ENCODE measurements around the gene KCNK1. TPM values are rescaled to one million over a fixed set of nuclear protein-coding genes. Genes with fewer than 3 reads are reported as not detected.
A peak's percentile ranks its signal among the peaks of the same experiment; 100 is the strongest.

KCNK1 gene
- total and polyA plus RNA-seq, 4 donors = 10.5 to 13.2 (median 12.0) TPM

- peaks cover 3% of the 10 kb centered on the region for H3K36me3 ChIP-seq (ENCODE audit: control insufficient read depth, insufficient read depth, low read length)
- H3K4me3 ChIP-seq (ENCODE audit: low read depth, low read length) = no peak overlapping the region
- no peaks in the 10 kb centered on the region for H3K9me3 ChIP-seq (ENCODE audit: control insufficient read depth, insufficient read depth, low read length)
- WGBS (ENCODE audit: insufficient coverage) = 81% methylated on average over 4 of the region's 5 CpGs
- H3K4me1 ChIP-seq (ENCODE audit: control insufficient read depth, insufficient read depth, low read length) = no peaks in the 10 kb centered on the region
- no peak overlapping the region for H3K27ac ChIP-seq (ENCODE audit: low read depth, low read length)
- DNase-seq (ENCODE audit: low read depth in 4 of 6, low spot score in 6 of 6) = no peak
- H3K27me3 ChIP-seq (ENCODE audit: control insufficient read depth, insufficient read depth, low read length) = no peaks in the 10 kb centered on the region
Measured at GRCh38 chr1:233671286-233671685, 57.4 kb downstream of the KCNK1 start.

GRCh38 chr1:233672732-233673131, 58.8 kb downstream of the KCNK1 start:
- WGBS (ENCODE audit: insufficient coverage) = 100% methylated on average over 3 of the region's 6 CpGs
- no peaks in the 10 kb centered on the region for H3K36me3 ChIP-seq (ENCODE audit: control insufficient read depth, insufficient read depth, low read length)
- H3K27ac ChIP-seq (ENCODE audit: low read depth, low read length) = no peak overlapping the region
- no peak for DNase-seq (ENCODE audit: low read depth in 4 of 6, low spot score in 6 of 6)
- no peaks in the 10 kb centered on the region for H3K4me1 ChIP-seq (ENCODE audit: control insufficient read depth, insufficient read depth, low read length)
- no peaks in the 10 kb centered on the region for H3K27me3 ChIP-seq (ENCODE audit: control insufficient read depth, insufficient read depth, low read length)
- no peak overlapping the region for H3K4me3 ChIP-seq (ENCODE audit: low read depth, low read length)
- no peaks in the 10 kb centered on the region for H3K9me3 ChIP-seq (ENCODE audit: control insufficient read depth, insufficient read depth, low read length)

DNA sequence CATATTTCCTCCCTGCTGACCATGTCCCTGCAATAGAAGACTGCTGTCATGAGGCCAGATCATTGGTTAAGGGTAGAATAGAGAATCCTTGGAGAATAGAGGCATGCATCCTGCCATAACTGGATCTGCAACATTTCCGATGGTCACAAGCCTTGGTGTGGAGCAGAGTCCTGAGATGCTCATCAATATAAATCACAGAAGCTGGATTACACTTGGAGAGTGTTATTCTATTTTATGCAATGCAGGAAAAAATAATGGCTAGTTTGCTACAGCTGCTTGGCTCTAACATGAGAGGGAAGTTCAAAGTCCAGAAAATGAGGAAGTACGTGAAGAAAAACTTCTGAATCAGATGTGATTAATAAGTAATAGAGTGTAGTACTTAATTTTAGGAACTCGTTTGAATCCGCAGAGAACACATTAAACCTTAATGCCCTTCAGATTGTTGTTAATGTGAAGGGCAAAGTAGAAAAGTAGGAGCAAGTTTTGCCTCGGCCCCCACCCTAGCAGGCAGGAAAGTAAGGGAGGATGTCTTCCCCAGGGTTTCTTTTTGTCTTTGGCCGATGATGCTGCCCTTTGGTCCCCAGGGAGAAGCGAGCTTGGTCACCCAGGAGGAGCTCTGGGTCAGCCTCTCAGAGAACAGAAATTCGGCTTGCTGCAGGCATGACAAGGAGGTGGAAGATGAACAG, 59.5 kb downstream of the KCNK1 start:
- Histone ChIP-seq H3K4me3 (ENCODE audit: low read depth, low read length) (no peak overlapping the region), H3K9me3 (ENCODE audit: control insufficient read depth, insufficient read depth, low read length) (no peaks in the 10 kb centered on the region), H3K4me1 (ENCODE audit: control insufficient read depth, insufficient read depth, low read length) (no peaks in the 10 kb centered on the region), H3K36me3 (ENCODE audit: control insufficient read depth, insufficient read depth, low read length) (no peaks in the 10 kb centered on the region), H3K27me3 (ENCODE audit: control insufficient read depth, insufficient read depth, low read length) (no peaks in the 10 kb centered on the region), H3K27ac (ENCODE audit: low read depth, low read length) (no peak overlapping the region)
- WGBS (ENCODE audit: insufficient coverage) = 95% methylated on average over 6 of the region's 8 CpGs
- no peak for DNase-seq (ENCODE audit: low read depth in 4 of 6, low spot score in 6 of 6)

- no peaks in the 10 kb centered on the region for H3K27me3 ChIP-seq (ENCODE audit: control insufficient read depth, insufficient read depth, low read length)
- no peak overlapping the region for H3K27ac ChIP-seq (ENCODE audit: low read depth, low read length)
- no peaks in the 10 kb centered on the region for H3K9me3 ChIP-seq (ENCODE audit: control insufficient read depth, insufficient read depth, low read length)
- no peak overlapping the region for H3K4me3 ChIP-seq (ENCODE audit: low read depth, low read length)
- H3K4me1 ChIP-seq (ENCODE audit: control insufficient read depth, insufficient read depth, low read length) = no peaks in the 10 kb centered on the region
- WGBS (ENCODE audit: insufficient coverage) = 97% methylated on average over 5 of the region's 5 CpGs
- no peaks in the 10 kb centered on the region for H3K36me3 ChIP-seq (ENCODE audit: control insufficient read depth, insufficient read depth, low read length)
- DNase-seq (ENCODE audit: low read depth in 4 of 6, low spot score in 6 of 6) = no peak
Measured at GRCh38 chr1:233673947-233674431, 60.1 kb downstream of the KCNK1 start.

GRCh38 chr1:233675446-233675845, 61.5 kb downstream of the KCNK1 start:
- Histone ChIP-seq H3K27me3 (ENCODE audit: control insufficient read depth, insufficient read depth, low read length) (no peaks in the 10 kb centered on the region), H3K4me1 (ENCODE audit: control insufficient read depth, insufficient read depth, low read length) (no peaks in the 10 kb centered on the region), H3K27ac (ENCODE audit: low read depth, low read length) (no peak overlapping the region), H3K36me3 (ENCODE audit: control insufficient read depth, insufficient read depth, low read length) (no peaks in the 10 kb centered on the region), H3K4me3 (ENCODE audit: low read depth, low read length) (no peak overlapping the region), H3K9me3 (ENCODE audit: control insufficient read depth, insufficient read depth, low read length) (no peaks in the 10 kb centered on the region)
- 100% methylated on average over 2 of the region's 2 CpGs for WGBS (ENCODE audit: insufficient coverage)
- DNase-seq (ENCODE audit: low read depth in 4 of 6, low spot score in 6 of 6) = no peak

DNA sequence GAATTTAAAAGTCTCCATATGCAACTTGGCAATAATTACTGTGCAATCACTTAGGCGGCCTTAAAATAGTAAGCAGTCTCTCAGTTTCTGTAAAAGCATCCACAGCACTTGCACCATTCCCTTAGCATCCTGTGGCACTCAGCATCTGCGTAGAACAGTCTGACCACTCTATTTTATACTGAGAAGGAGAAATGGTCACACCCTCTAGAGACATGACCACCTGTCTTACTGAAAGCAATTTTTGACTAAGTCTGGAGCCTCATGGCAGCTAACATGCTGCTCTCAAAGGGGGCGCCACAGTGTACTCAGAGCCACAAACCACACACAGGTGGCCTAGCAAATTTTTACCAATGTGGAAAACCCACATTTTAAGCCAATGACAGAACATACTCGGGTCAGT, 62.0 kb downstream of the KCNK1 start:
- DNase-seq (ENCODE audit: low read depth in 4 of 6, low spot score in 6 of 6) = no peak
- Histone ChIP-seq H3K4me3 (ENCODE audit: low read depth, low read length) (no peak overlapping the region), H3K9me3 (ENCODE audit: control insufficient read depth, insufficient read depth, low read length) (no peaks in the 10 kb centered on the region), H3K4me1 (ENCODE audit: control insufficient read depth, insufficient read depth, low read length) (no peaks in the 10 kb centered on the region), H3K27me3 (ENCODE audit: control insufficient read depth, insufficient read depth, low read length) (no peaks in the 10 kb centered on the region), H3K36me3 (ENCODE audit: control insufficient read depth, insufficient read depth, low read length) (no peaks in the 10 kb centered on the region), H3K27ac (ENCODE audit: low read depth, low read length) (no peak overlapping the region)
- 100% methylated on average over 2 of the region's 4 CpGs for WGBS (ENCODE audit: insufficient coverage)

GRCh38 chr1:233677690-233678354, 63.9 kb downstream of the KCNK1 start:
- DNase-seq (ENCODE audit: low read depth in 4 of 6, low spot score in 6 of 6) = peak in 1 of 6 donors; percentile 43
- 29% methylated on average over 1 of the region's 7 CpGs for WGBS (ENCODE audit: insufficient coverage)
- Histone ChIP-seq H3K9me3 (ENCODE audit: control insufficient read depth, insufficient read depth, low read length) (no peaks in the 10 kb centered on the region), H3K36me3 (ENCODE audit: control insufficient read depth, insufficient read depth, low read length) (no peaks in the 10 kb centered on the region), H3K27me3 (ENCODE audit: control insufficient read depth, insufficient read depth, low read length) (no peaks in the 10 kb centered on the region), H3K4me3 (ENCODE audit: low read depth, low read length) (no peak overlapping the region), H3K27ac (ENCODE audit: low read depth, low read length) (no peak overlapping the region), H3K4me1 (ENCODE audit: control insufficient read depth, insufficient read depth, low read length) (no peaks in the 10 kb centered on the region)

GRCh38 chr1:233679030-233679429, 65.1 kb downstream of the KCNK1 start:
- 88% methylated on average over 5 of the region's 6 CpGs for WGBS (ENCODE audit: insufficient coverage)
- no peaks in the 10 kb centered on the region for H3K9me3 ChIP-seq (ENCODE audit: control insufficient read depth, insufficient read depth, low read length)
- no peaks in the 10 kb centered on the region for H3K4me1 ChIP-seq (ENCODE audit: control insufficient read depth, insufficient read depth, low read length)
- no peak overlapping the region for H3K27ac ChIP-seq (ENCODE audit: low read depth, low read length)
- H3K36me3 ChIP-seq (ENCODE audit: control insufficient read depth, insufficient read depth, low read length) = no peaks in the 10 kb centered on the region
- DNase-seq (ENCODE audit: low read depth in 4 of 6, low spot score in 6 of 6) = no peak
- no peak overlapping the region for H3K4me3 ChIP-seq (ENCODE audit: low read depth, low read length)
- H3K27me3 ChIP-seq (ENCODE audit: control insufficient read depth, insufficient read depth, low read length) = no peaks in the 10 kb centered on the region

- H3K27ac ChIP-seq (ENCODE audit: low read depth, low read length) = no peak overlapping the region
- H3K4me1 ChIP-seq (ENCODE audit: control insufficient read depth, insufficient read depth, low read length) = no peaks in the 10 kb centered on the region
- no peaks in the 10 kb centered on the region for H3K36me3 ChIP-seq (ENCODE audit: control insufficient read depth, insufficient read depth, low read length)
- no peaks in the 10 kb centered on the region for H3K9me3 ChIP-seq (ENCODE audit: control insufficient read depth, insufficient read depth, low read length)
- H3K27me3 ChIP-seq (ENCODE audit: control insufficient read depth, insufficient read depth, low read length) = no peaks in the 10 kb centered on the region
- WGBS (ENCODE audit: insufficient coverage) = 97% methylated on average over 6 of the region's 12 CpGs
- no peak for DNase-seq (ENCODE audit: low read depth in 4 of 6, low spot score in 6 of 6)
- no peak overlapping the region for H3K4me3 ChIP-seq (ENCODE audit: low read depth, low read length)
Measured at GRCh38 chr1:233679591-233680373, 65.9 kb downstream of the KCNK1 start.

All from spinal cord (tissue), 10 donors.